HUES64 (cell line): ENCODE results near the gene ZNF148.

Experiments
- H3K27ac ChIP-seq: 2 replicates; pipeline ENCODE4 v1.7.0; 2013; ENCODE audit warnings: low read depth, low read length, inconsistent platforms
- H3K27me3 ChIP-seq: 2 replicates; pipeline ENCODE4 v1.6.1; 2013; ENCODE audit warnings: mild to moderate bottlenecking, low read length; ENCODE audit not compliant: insufficient read depth
- H3K36me3 ChIP-seq: 2 replicates; pipeline ENCODE4 v1.6.1; 2013; ENCODE audit warnings: mild to moderate bottlenecking, low read length; ENCODE audit not compliant: insufficient read depth
- H3K4me1 ChIP-seq: 2 replicates; pipeline ENCODE4 v1.6.1; 2013; ENCODE audit warnings: mild to moderate bottlenecking, low read length, moderate library complexity; ENCODE audit not compliant: insufficient read depth
- H3K4me3 ChIP-seq: 2 replicates; pipeline ENCODE4 v1.5.1; 2013; ENCODE audit warnings: mild to moderate bottlenecking, low read length, moderate library complexity
- H3K9ac ChIP-seq: 2 replicates; pipeline ENCODE4 v1.6.1; 2013; ENCODE audit warnings: mild to moderate bottlenecking, low read depth, low read length
- H3K9me3 ChIP-seq: 2 replicates; pipeline ENCODE4 v1.6.1; 2013; ENCODE audit warnings: low read depth, low read length; ENCODE audit not compliant: insufficient read depth
- WGBS: fragments of 150-250, 120-280 bp; methylation state at CpG from one replicate; pipeline ENCODE4 v1.1.7; 2013; ENCODE audit warnings: missing lambda C conversion rate; 5-methylcytosine and 5-hydroxymethylcytosine counted together

The ZNF148 gene

GRCh38 chr3:125189378-125190165, 185.6 kb downstream of the ZNF148 start:
- H3K36me3 ChIP-seq = peaks cover 7% of the 10 kb centered on the region; the same call in 1 of the 2 replicates
- no peak overlapping the region for H3K4me3 ChIP-seq
- no peak overlapping the region for H3K9ac ChIP-seq
- WGBS = 90% methylated on average over 7 of the region's 7 CpGs
- no peak overlapping the region for H3K27ac ChIP-seq
- no peaks in the 10 kb centered on the region for H3K9me3 ChIP-seq
- peaks cover 27% of the 10 kb centered on the region for H3K4me1 ChIP-seq
- H3K27me3 ChIP-seq = no peaks in the 10 kb centered on the region

- H3K9ac ChIP-seq = no peak overlapping the region
- H3K27ac ChIP-seq = no peak overlapping the region
- no peak overlapping the region for H3K4me3 ChIP-seq
- 93% methylated on average over 2 of the region's 2 CpGs for WGBS
- peaks cover 7% of the 10 kb centered on the region; the same call in 1 of the 2 replicates for H3K36me3 ChIP-seq
- H3K9me3 ChIP-seq = no peaks in the 10 kb centered on the region
- H3K27me3 ChIP-seq = no peaks in the 10 kb centered on the region
- peaks cover 23% of the 10 kb centered on the region for H3K4me1 ChIP-seq
Observed at GRCh38 chr3:125188955-125189354, 186.2 kb downstream of the ZNF148 start.

- H3K4me1 ChIP-seq = peaks cover 29% of the 10 kb centered on the region
- WGBS = 51% methylated on average over 5 of the region's 5 CpGs
- peaks cover 7% of the 10 kb centered on the region; the same call in 1 of the 2 replicates for H3K36me3 ChIP-seq
- no peaks in the 10 kb centered on the region for H3K27me3 ChIP-seq
- H3K27ac ChIP-seq = no peak overlapping the region
- no peaks in the 10 kb centered on the region for H3K9me3 ChIP-seq
- H3K9ac ChIP-seq = no peak overlapping the region
- no peak overlapping the region for H3K4me3 ChIP-seq
Observed at GRCh38 chr3:125187599-125187910, 187.6 kb downstream of the ZNF148 start.

- no peak overlapping the region for H3K27ac ChIP-seq
- no peaks in the 10 kb centered on the region for H3K27me3 ChIP-seq
- peaks cover 24% of the 10 kb centered on the region for H3K4me1 ChIP-seq
- no peak overlapping the region for H3K4me3 ChIP-seq
- H3K36me3 ChIP-seq = peaks cover 7% of the 10 kb centered on the region; the same call in 1 of the 2 replicates
- 90% methylated on average over 20 of the region's 20 CpGs for WGBS
- H3K9me3 ChIP-seq = no peaks in the 10 kb centered on the region
- no peak overlapping the region for H3K9ac ChIP-seq
Observed at GRCh38 chr3:125186800-125187598, 188.1 kb downstream of the ZNF148 start.

GRCh38 chr3:125186261-125186787, 188.8 kb downstream of the ZNF148 start:
- Histone ChIP-seq H3K27ac (no peak overlapping the region), H3K9me3 (no peaks in the 10 kb centered on the region), H3K4me3 (no peak overlapping the region), H3K27me3 (no peaks in the 10 kb centered on the region), H3K4me1 (peaks cover 20% of the 10 kb centered on the region), H3K36me3 (peaks cover 7% of the 10 kb centered on the region; the same call in 1 of the 2 replicates), H3K9ac (no peak overlapping the region)
- 80% methylated on average over 10 of the region's 10 CpGs for WGBS

GRCh38 chr3:125185805-125186204, 189.3 kb downstream of the ZNF148 start:
- Histone ChIP-seq H3K4me3 (no peak overlapping the region), H3K36me3 (peaks cover 7% of the 10 kb centered on the region; the same call in 1 of the 2 replicates), H3K4me1 (peaks cover 20% of the 10 kb centered on the region), H3K9ac (no peak overlapping the region), H3K9me3 (no peaks in the 10 kb centered on the region), H3K27me3 (no peaks in the 10 kb centered on the region), H3K27ac (no peak overlapping the region)
- 94% methylated on average over 3 of the region's 3 CpGs for WGBS

- Histone ChIP-seq H3K36me3 (no peaks in the 10 kb centered on the region), H3K9ac (no peak overlapping the region), H3K27me3 (no peaks in the 10 kb centered on the region), H3K4me1 (peaks cover 10% of the 10 kb centered on the region; the same call in 1 of the 2 replicates), H3K9me3 (no peaks in the 10 kb centered on the region), H3K27ac (no peak overlapping the region), H3K4me3 (no peak overlapping the region)
- WGBS = 94% methylated on average over 1 of the region's 1 CpG
Observed at GRCh38 chr3:125179884-125180240, 195.3 kb downstream of the ZNF148 start.

- 63% methylated on average over 2 of the region's 3 CpGs for WGBS
Observed at GRCh38 chr3:125179143-125179883, 195.8 kb downstream of the ZNF148 start.

GRCh38 chr3:125177746-125178145, 197.4 kb downstream of the ZNF148 start:
- no peaks in the 10 kb centered on the region for H3K36me3 ChIP-seq
- 95% methylated on average over 13 of the region's 13 CpGs for WGBS
- peaks cover 1% of the 10 kb centered on the region; the same call in 1 of the 2 replicates for H3K4me1 ChIP-seq
- no peak overlapping the region for H3K9ac ChIP-seq
- H3K9me3 ChIP-seq = 0 out of 2 replicates have a peak, but pooled peaks cover 5% of the 10 kb centered on the region
- H3K27me3 ChIP-seq = no peaks in the 10 kb centered on the region
- no peak overlapping the region for H3K27ac ChIP-seq
- H3K4me3 ChIP-seq = no peak overlapping the region

More at GRCh38 chr3:125179143-125179883, 195.8 kb downstream of the ZNF148 start:
- no peak overlapping the region for H3K27ac ChIP-seq
- no peak overlapping the region for H3K4me3 ChIP-seq
- H3K9ac ChIP-seq = no peak overlapping the region
- no peaks in the 10 kb centered on the region for H3K36me3 ChIP-seq
- 0 out of 2 replicates have a peak, but pooled peaks cover 2% of the 10 kb centered on the region for H3K9me3 ChIP-seq
- H3K27me3 ChIP-seq = no peaks in the 10 kb centered on the region
- H3K4me1 ChIP-seq = peaks cover 10% of the 10 kb centered on the region; the same call in 1 of the 2 replicates
